HG03175 (cell line): ENCODE results near the gene ELOVL7.
"Not testable (repeated sequence)": the region's sequence is repeated elsewhere in the genome, so short reads cannot be mapped to it uniquely, and the experiment has no call there.

Experiments
- ATAC-seq: cut with Tn5 transposase; IDR thresholded peaks from one replicate; pipeline ENCODE4 v1.9.1; 2021; ENCODE audit warnings: mild to moderate bottlenecking, moderate library complexity; ENCODE audit not compliant: unreplicated experiment

The ELOVL7 gene

GRCh38 chr5:60843936-60844905 is at the start of gene ELOVL7:
TSS of gene ELOVL7 (minus strand) at chr5:60844269. CDS start at chr5:60787397, 56,872 bp downstream.
- peak; percentile 86 for ATAC-seq

- ATAC-seq, result no peak
Measured at GRCh38 chr5:60893521-60893920, 49.5 kb upstream of the ELOVL7 start.

GRCh38 chr5:60891667-60892066 is 47.6 kb upstream of the ELOVL7 start:
- ATAC-seq, result no peak

- ATAC-seq, result no peak
Measured at GRCh38 chr5:60888359-60889061, 44.4 kb upstream of the ELOVL7 start.

GRCh38 chr5:60887746-60888145 is 43.7 kb upstream of the ELOVL7 start:
- no peak for ATAC-seq

- no peak for ATAC-seq
Measured at GRCh38 chr5:60887096-60887495, 43.0 kb upstream of the ELOVL7 start.

GRCh38 chr5:60886158-60886557 is 42.1 kb upstream of the ELOVL7 start:
- no peak for ATAC-seq

- no peak for ATAC-seq
Measured at GRCh38 chr5:60883229-60883628, 39.2 kb upstream of the ELOVL7 start.

GRCh38 chr5:60872892-60873291 is 28.8 kb upstream of the ELOVL7 start:
- ATAC-seq, result no peak

- no peak for ATAC-seq
Measured at GRCh38 chr5:60870857-60871256, 26.8 kb upstream of the ELOVL7 start.

- ATAC-seq, result not testable (repeated sequence)
Measured at GRCh38 chr5:60860572-60860971, 16.5 kb upstream of the ELOVL7 start.

- no peak for ATAC-seq
Measured at GRCh38 chr5:60856066-60856465, 12.0 kb upstream of the ELOVL7 start.

- ATAC-seq, result no peak
Measured at GRCh38 chr5:60852940-60853339, 8.9 kb upstream of the ELOVL7 start.

GRCh38 chr5:60852317-60852716 is 8.2 kb upstream of the ELOVL7 start:
- ATAC-seq, result no peak

GRCh38 chr5:60851626-60852025 is 7.6 kb upstream of the ELOVL7 start:
- ATAC-seq, result no peak

GRCh38 chr5:60846298-60846697 is 2.2 kb upstream of the ELOVL7 start:
- ATAC-seq, result no peak

- ATAC-seq, result peak; percentile 26
Measured at GRCh38 chr5:60843386-60843935, 608 bp downstream of the ELOVL7 start.

- ATAC-seq, result no peak
Measured at GRCh38 chr5:60842871-60843385, 1.1 kb downstream of the ELOVL7 start.

- no peak for ATAC-seq
Measured at GRCh38 chr5:60841361-60841760, 2.7 kb downstream of the ELOVL7 start.

- ATAC-seq, result no peak
Measured at GRCh38 chr5:60836131-60836530, 7.9 kb downstream of the ELOVL7 start.

- no peak for ATAC-seq
Measured at GRCh38 chr5:60835554-60835953, 8.5 kb downstream of the ELOVL7 start.
